NOMO-1 treated with dmso at 0.1 percent for 144 hours (cell line): ENCODE results near the gene CRACDL.

Experiments used
- DNase-seq: peaks from one replicate; lab custom pipeline; 2025; ENCODE audit not compliant: unreplicated experiment; lab: John Stamatoyannopoulos, UW

CRACDL gene

GRCh38 chr2:98935777-98936352, at the start of gene CRACDL:
Gene CRACDL (minus strand): TSS chr2:98936225. CDS start chr2:98846800, 89,425 bp downstream.
- no peak for DNase-seq

GRCh38 chr2:98975611-98976010, 39.6 kb upstream of the CRACDL start:
- DNase-seq: no peak

GRCh38 chr2:98972582-98973167, 36.6 kb upstream of the CRACDL start:
- no peak for DNase-seq

- no peak for DNase-seq
Measured at GRCh38 chr2:98959810-98960507, 23.9 kb upstream of the CRACDL start.

- DNase-seq: no peak
Measured at GRCh38 chr2:98952966-98953365, 16.9 kb upstream of the CRACDL start.

GRCh38 chr2:98948956-98949739, 13.1 kb upstream of the CRACDL start:
- no peak for DNase-seq

- no peak for DNase-seq
Measured at GRCh38 chr2:98947554-98947953, 11.5 kb upstream of the CRACDL start.

GRCh38 chr2:98946855-98947254, 10.8 kb upstream of the CRACDL start:
- DNase-seq: no peak

- no peak for DNase-seq
Measured at GRCh38 chr2:98944775-98945174, 8.8 kb upstream of the CRACDL start.

GRCh38 chr2:98940102-98940501, 4.1 kb upstream of the CRACDL start:
- no peak for DNase-seq

GRCh38 chr2:98937906-98938305, 1.9 kb upstream of the CRACDL start:
- no peak for DNase-seq

- DNase-seq: peak; percentile 1
Measured at GRCh38 chr2:98936353-98937351, 627 bp upstream of the CRACDL start.

- no peak for DNase-seq
Measured at GRCh38 chr2:98935111-98935770, 784 bp downstream of the CRACDL start.

GRCh38 chr2:98932778-98933343, 3.2 kb downstream of the CRACDL start:
- no peak for DNase-seq

GRCh38 chr2:98932164-98932563, 3.9 kb downstream of the CRACDL start:
- no peak for DNase-seq

- DNase-seq: no peak
Measured at GRCh38 chr2:98931596-98931995, 4.4 kb downstream of the CRACDL start.

GRCh38 chr2:98929920-98930319, 6.1 kb downstream of the CRACDL start:
- no peak for DNase-seq

GRCh38 chr2:98928242-98928641, 7.8 kb downstream of the CRACDL start:
- DNase-seq: no peak

- DNase-seq: no peak
Measured at GRCh38 chr2:98927027-98927426, 9.0 kb downstream of the CRACDL start.

GRCh38 chr2:98926601-98927000, 9.4 kb downstream of the CRACDL start:
- no peak for DNase-seq
